ENCODE data around the gene RSPH6A. TPM values are rescaled to one million over a fixed set of nuclear protein-coding genes. Genes with fewer than 3 reads are reported as not detected.

Gene RSPH6A
- total RNA-seq, 1 experiment from 2014 or later = 0.39 TPM

DNA sequence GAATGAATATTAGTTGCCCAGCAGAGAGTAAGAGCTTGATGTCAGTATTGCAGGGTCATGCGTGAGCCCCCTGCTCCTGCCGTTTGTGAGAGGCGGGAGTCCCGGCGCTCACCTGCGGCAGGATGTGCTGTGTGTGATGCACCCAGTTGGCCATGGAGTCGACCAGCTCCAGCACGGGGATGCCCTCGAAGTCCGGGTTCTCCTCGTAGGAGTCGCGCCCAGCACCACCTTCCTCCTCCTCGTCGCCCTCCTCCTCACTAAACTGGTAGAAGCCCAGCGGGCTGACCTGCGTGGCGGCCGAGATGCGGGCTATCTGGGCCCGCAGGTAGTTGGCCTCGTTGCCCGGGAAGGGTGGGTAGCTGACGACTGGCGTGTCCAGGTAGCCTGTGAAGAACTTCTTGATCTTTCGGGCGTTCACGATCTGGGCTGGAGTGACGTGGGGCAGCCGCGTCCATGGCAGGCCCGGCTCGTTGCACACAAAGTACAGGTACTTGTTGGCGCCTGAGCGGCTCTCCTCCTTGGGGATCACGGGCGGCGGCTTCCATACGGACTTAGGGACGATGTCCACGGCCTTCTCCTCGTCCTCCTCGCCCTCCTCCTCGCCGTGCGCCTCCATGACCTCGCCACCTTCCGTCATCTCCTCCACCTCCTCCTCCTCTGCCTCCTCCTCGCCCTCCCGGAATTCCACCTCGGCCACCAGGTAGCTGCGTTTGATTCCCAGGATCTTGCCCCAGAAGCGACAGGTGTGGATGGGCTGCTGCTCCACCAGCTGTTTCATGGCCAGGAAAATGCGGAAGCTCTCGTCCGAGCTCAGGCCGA lies 10.8 kb downstream of the RSPH6A start:
- Mint-ChIP-seq H3K27me3 (ENCODE audit: low read depth) (peaks cover 43% of the 10 kb centered on the region), H3K4me3 (no peak overlapping the region), H3K9me3 (no peaks in the 10 kb centered on the region), H3K27ac (no peak overlapping the region), H3K36me3 (no peaks in the 10 kb centered on the region), H3K4me1 (peaks cover 7% of the 10 kb centered on the region)
- no peak for DNase-seq (ENCODE audit: low spot score)
- CTCF ChIA-PET = interaction anchor here (0.5 to 7.4 kb wide), 8 partner anchors 10 to 832 kb away, joined by 3 to 133 read pairs (median 6); partner anchors contain the start of genes DMPK, GNG8, RSPH6A and SIX5
- POLR2A ChIA-PET = no interaction called here
- ATAC-seq = no peak
- TF ChIP-seq PRRX2 (CRISPR knock-in tag; IDR thresholded peaks at IDR 0.05) = no peak
- TF ChIP-seq NR1H2 (CRISPR knock-in tag; IDR thresholded peaks at IDR 0.05) = no peak
- TF ChIP-seq TEAD4 (CRISPR knock-in tag; IDR thresholded peaks at IDR 0.05) = no peak
- no peak for TF ChIP-seq SMAD3 (CRISPR knock-in tag; IDR thresholded peaks at IDR 0.05; ENCODE audit: borderline replicate concordance)
- no peak for TF ChIP-seq PREB (CRISPR knock-in tag; IDR thresholded peaks at IDR 0.05; ENCODE audit: borderline replicate concordance)
- no peak for TF ChIP-seq HMGA2 (CRISPR knock-in tag; IDR thresholded peaks at IDR 0.05)
- TF ChIP-seq AFF4 (CRISPR knock-in tag; IDR thresholded peaks at IDR 0.05; ENCODE audit: borderline replicate concordance) = no peak
- TF ChIP-seq TCF7 (CRISPR knock-in tag; IDR thresholded peaks at IDR 0.05; ENCODE audit: low read depth) = no peak
- TF ChIP-seq ZNF281 (CRISPR knock-in tag; IDR thresholded peaks at IDR 0.05) = no peak
- no peak for TF ChIP-seq SP1 (CRISPR knock-in tag; conservative IDR thresholded peaks at IDR 0.05)
- no peak for TF ChIP-seq ZNF121 (CRISPR knock-in tag; IDR thresholded peaks at IDR 0.05)
- TF ChIP-seq ELF4 (CRISPR knock-in tag; IDR thresholded peaks at IDR 0.05; ENCODE audit: low read depth) = no peak
- no peak for TF ChIP-seq NR2C2 (CRISPR knock-in tag; IDR thresholded peaks at IDR 0.05)
- no peak for TF ChIP-seq USF2 (CRISPR knock-in tag; IDR thresholded peaks at IDR 0.05)
- no peak for TF ChIP-seq FOXJ3 (CRISPR knock-in tag; IDR thresholded peaks at IDR 0.05; ENCODE audit: borderline replicate concordance)
- TF ChIP-seq, protein P1, sequence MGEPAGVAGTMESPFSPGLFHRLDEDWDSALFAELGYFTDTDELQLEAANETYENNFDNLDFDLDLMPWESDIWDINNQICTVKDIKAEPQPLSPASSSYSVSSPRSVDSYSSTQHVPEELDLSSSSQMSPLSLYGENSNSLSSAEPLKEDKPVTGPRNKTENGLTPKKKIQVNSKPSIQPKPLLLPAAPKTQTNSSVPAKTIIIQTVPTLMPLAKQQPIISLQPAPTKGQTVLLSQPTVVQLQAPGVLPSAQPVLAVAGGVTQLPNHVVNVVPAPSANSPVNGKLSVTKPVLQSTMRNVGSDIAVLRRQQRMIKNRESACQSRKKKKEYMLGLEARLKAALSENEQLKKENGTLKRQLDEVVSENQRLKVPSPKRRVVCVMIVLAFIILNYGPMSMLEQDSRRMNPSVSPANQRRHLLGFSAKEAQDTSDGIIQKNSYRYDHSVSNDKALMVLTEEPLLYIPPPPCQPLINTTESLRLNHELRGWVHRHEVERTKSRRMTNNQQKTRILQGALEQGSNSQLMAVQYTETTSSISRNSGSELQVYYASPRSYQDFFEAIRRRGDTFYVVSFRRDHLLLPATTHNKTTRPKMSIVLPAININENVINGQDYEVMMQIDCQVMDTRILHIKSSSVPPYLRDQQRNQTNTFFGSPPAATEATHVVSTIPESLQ (CRISPR knock-in tag; IDR thresholded peaks at IDR 0.05) = no peak

All from WTC11 (cell line).